Fibroblast of pulmonary artery (primary cell): ENCODE data around the gene TTC22.

Experiments used
- DNase-seq: peaks from one replicate; pipeline ENCODE4 v3.0.0-alpha.2; 2010; ENCODE audit warnings: low read depth
- H3K4me3 ChIP-seq: replicated peaks from 2 replicates; pipeline ENCODE4 v1.5.1; 2011; ENCODE audit warnings: low read depth, mild to moderate bottlenecking, control low read depth, low read length, moderate library complexity
- CTCF ChIP-seq: IDR thresholded peaks from 2 replicates; pipeline ENCODE4 v1.5.1; 2011; ENCODE audit warnings: mild to moderate bottlenecking, control low read depth, low read length, inconsistent platforms; ENCODE audit errors: missing control alignments

TTC22 gene

GRCh38 chr1:54751426-54751825, 49.7 kb downstream of the TTC22 start:
- no peak overlapping the region for H3K4me3 ChIP-seq
- no peak for DNase-seq
- no peak for TF ChIP-seq CTCF

GRCh38 chr1:54750596-54750995, 50.5 kb downstream of the TTC22 start:
- no peak for TF ChIP-seq CTCF
- no peak overlapping the region for H3K4me3 ChIP-seq
- no peak for DNase-seq

GRCh38 chr1:54748094-54748835, 52.9 kb downstream of the TTC22 start:
- TF ChIP-seq CTCF, result no peak
- no peak overlapping the region for H3K4me3 ChIP-seq
- DNase-seq, result no peak

- H3K4me3 ChIP-seq, result no peak overlapping the region
- no peak for TF ChIP-seq CTCF
- no peak for DNase-seq
These were observed 55.3 kb downstream of the TTC22 start for GRCh38 chr1:54745864-54746263.

- TF ChIP-seq CTCF, result no peak
- no peak overlapping the region for H3K4me3 ChIP-seq
- DNase-seq, result no peak
These were observed 55.8 kb downstream of the TTC22 start for GRCh38 chr1:54745274-54745673.

- no peak for TF ChIP-seq CTCF
- H3K4me3 ChIP-seq, result no peak overlapping the region
- no peak for DNase-seq
These were observed 56.4 kb downstream of the TTC22 start for GRCh38 chr1:54744696-54745095.
